ENCODE measurements around the gene PKP4. TPM values are rescaled to one million over a fixed set of nuclear protein-coding genes. Genes with fewer than 3 reads are reported as not detected.

Gene PKP4
- polyA plus RNA-seq, 1 donor from 2014 or later: 24.2 TPM

DNA sequence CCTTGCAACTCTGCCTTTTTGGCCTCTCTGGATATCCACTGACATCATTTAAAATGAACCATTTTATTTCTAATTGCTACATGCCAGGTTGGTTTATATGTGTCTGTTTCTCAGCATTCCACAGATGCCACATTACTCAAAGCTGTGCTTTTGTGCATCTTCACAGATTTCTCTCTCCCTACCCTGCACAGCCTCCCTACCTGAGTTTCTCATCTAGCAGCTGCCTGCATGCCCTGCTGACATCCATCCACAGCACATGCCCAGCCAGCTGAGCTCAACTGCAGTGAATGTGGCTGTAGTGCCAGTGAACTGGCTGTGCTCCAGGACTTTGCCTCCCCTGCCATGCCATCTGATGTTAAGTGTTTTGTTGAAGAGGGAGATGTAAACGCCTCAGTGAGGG lies 44.5 kb downstream of the PKP4 start:
- Histone ChIP-seq H3K27me3 (ENCODE audit: insufficient read depth, low read depth, low read length) (no peaks in the 10 kb centered on the region), H3K9ac (ENCODE audit: low read length) (no peak overlapping the region), H3K4me2 (ENCODE audit: low read length) (no peak overlapping the region), H2AFZ (ENCODE audit: low read depth, low read length) (no peak overlapping the region), H3F3A (ENCODE audit: insufficient read depth, low read length, poor library complexity, severe bottlenecking) (no peaks in the 10 kb centered on the region), H3K9me2 (ENCODE audit: insufficient read depth, low read length) (no peaks in the 10 kb centered on the region), H3K36me3 (ENCODE audit: insufficient read depth, low read length) (no peaks in the 10 kb centered on the region), H3K4me3 (ENCODE audit: low read length) (no peak overlapping the region), H4K20me1 (ENCODE audit: insufficient read depth) (no peaks in the 10 kb centered on the region), H3K9me3 (ENCODE audit: low read length) (no peaks in the 10 kb centered on the region), H3K79me2 (replicated peaks; ENCODE audit: insufficient read depth, low read length) (no peaks in the 10 kb centered on the region), H3K27ac (ENCODE audit: low read length) (no peak overlapping the region)
- TF ChIP-seq MXI1 (conservative IDR thresholded peaks at IDR 0.05; ENCODE audit: poor library complexity, severe bottlenecking) (no peak), SMC3 (conservative IDR thresholded peaks at IDR 0.05; ENCODE audit: poor library complexity) (no peak), EP300 (conservative IDR thresholded peaks at IDR 0.05; ENCODE audit: poor library complexity, severe bottlenecking) (no peak), TAF1 (IDR thresholded peaks at IDR 0.05; ENCODE audit: low read depth) (no peak), RAD21 (conservative IDR thresholded peaks at IDR 0.05) (no peak)
- TF ChIP-seq, protein P1, sequence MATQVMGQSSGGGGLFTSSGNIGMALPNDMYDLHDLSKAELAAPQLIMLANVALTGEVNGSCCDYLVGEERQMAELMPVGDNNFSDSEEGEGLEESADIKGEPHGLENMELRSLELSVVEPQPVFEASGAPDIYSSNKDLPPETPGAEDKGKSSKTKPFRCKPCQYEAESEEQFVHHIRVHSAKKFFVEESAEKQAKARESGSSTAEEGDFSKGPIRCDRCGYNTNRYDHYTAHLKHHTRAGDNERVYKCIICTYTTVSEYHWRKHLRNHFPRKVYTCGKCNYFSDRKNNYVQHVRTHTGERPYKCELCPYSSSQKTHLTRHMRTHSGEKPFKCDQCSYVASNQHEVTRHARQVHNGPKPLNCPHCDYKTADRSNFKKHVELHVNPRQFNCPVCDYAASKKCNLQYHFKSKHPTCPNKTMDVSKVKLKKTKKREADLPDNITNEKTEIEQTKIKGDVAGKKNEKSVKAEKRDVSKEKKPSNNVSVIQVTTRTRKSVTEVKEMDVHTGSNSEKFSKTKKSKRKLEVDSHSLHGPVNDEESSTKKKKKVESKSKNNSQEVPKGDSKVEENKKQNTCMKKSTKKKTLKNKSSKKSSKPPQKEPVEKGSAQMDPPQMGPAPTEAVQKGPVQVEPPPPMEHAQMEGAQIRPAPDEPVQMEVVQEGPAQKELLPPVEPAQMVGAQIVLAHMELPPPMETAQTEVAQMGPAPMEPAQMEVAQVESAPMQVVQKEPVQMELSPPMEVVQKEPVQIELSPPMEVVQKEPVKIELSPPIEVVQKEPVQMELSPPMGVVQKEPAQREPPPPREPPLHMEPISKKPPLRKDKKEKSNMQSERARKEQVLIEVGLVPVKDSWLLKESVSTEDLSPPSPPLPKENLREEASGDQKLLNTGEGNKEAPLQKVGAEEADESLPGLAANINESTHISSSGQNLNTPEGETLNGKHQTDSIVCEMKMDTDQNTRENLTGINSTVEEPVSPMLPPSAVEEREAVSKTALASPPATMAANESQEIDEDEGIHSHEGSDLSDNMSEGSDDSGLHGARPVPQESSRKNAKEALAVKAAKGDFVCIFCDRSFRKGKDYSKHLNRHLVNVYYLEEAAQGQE (IDR thresholded peaks at IDR 0.05; ENCODE audit: borderline replicate concordance): no peak

DNA sequence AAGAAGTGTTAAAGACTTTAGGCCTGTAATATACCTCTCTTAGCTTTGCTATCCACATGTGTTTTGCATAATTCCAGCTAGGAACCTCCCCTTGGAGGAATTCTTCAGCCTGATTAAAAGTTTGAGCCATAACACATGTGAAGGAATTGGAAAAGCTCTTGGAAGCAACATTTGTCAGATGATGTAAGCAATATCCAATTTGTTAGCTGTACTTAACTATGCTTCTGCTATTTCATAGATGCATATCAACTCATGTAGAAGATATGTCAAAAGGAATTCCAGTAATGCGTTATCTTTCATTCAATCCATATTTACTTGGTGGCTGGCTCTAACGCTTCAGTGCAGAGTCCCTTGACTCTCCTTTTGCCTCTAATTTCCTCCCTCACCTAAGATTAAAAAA lies 46.2 kb downstream of the PKP4 start:
- no peaks in the 10 kb centered on the region for H3K79me2 ChIP-seq (replicated peaks; ENCODE audit: insufficient read depth, low read length)
- H3K9me2 ChIP-seq (ENCODE audit: insufficient read depth, low read length): no peaks in the 10 kb centered on the region
- no peak overlapping the region for H2AFZ ChIP-seq (ENCODE audit: low read depth, low read length)
- H3K27ac ChIP-seq (ENCODE audit: low read length): no peak overlapping the region
- no peaks in the 10 kb centered on the region for H4K20me1 ChIP-seq (ENCODE audit: insufficient read depth)
- H3K9ac ChIP-seq (ENCODE audit: low read length): no peak overlapping the region
- no peaks in the 10 kb centered on the region for H3F3A ChIP-seq (ENCODE audit: insufficient read depth, low read length, poor library complexity, severe bottlenecking)
- no peak for TF ChIP-seq TAF1 (IDR thresholded peaks at IDR 0.05; ENCODE audit: low read depth)
- TF ChIP-seq EP300 (conservative IDR thresholded peaks at IDR 0.05; ENCODE audit: poor library complexity, severe bottlenecking): no peak
- TF ChIP-seq MXI1 (conservative IDR thresholded peaks at IDR 0.05; ENCODE audit: poor library complexity, severe bottlenecking): no peak
- TF ChIP-seq EZH2 (IDR thresholded peaks at IDR 0.05; ENCODE audit: borderline replicate concordance, insufficient read depth, low read length, poor library complexity, severe bottlenecking): no peak
- TF ChIP-seq, protein P1 (IDR thresholded peaks at IDR 0.05; ENCODE audit: borderline replicate concordance): no peak
- no peak for TF ChIP-seq SMC3 (conservative IDR thresholded peaks at IDR 0.05; ENCODE audit: poor library complexity)
- TF ChIP-seq POLR2AphosphoS5 (IDR thresholded peaks at IDR 0.05): no peak
- TF ChIP-seq, protein P2, sequence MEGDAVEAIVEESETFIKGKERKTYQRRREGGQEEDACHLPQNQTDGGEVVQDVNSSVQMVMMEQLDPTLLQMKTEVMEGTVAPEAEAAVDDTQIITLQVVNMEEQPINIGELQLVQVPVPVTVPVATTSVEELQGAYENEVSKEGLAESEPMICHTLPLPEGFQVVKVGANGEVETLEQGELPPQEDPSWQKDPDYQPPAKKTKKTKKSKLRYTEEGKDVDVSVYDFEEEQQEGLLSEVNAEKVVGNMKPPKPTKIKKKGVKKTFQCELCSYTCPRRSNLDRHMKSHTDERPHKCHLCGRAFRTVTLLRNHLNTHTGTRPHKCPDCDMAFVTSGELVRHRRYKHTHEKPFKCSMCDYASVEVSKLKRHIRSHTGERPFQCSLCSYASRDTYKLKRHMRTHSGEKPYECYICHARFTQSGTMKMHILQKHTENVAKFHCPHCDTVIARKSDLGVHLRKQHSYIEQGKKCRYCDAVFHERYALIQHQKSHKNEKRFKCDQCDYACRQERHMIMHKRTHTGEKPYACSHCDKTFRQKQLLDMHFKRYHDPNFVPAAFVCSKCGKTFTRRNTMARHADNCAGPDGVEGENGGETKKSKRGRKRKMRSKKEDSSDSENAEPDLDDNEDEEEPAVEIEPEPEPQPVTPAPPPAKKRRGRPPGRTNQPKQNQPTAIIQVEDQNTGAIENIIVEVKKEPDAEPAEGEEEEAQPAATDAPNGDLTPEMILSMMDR (IDR thresholded peaks at IDR 0.05; ENCODE audit: poor library complexity, severe bottlenecking): no peak
- no peak for TF ChIP-seq RAD21 (conservative IDR thresholded peaks at IDR 0.05)
- H3K4me2 ChIP-seq (ENCODE audit: low read length): no peak overlapping the region
- H3K27me3 ChIP-seq (ENCODE audit: insufficient read depth, low read depth, low read length): no peaks in the 10 kb centered on the region
- H3K9me3 ChIP-seq (ENCODE audit: low read length): no peaks in the 10 kb centered on the region
- H3K4me3 ChIP-seq (ENCODE audit: low read length): no peak overlapping the region
- no peaks in the 10 kb centered on the region for H3K36me3 ChIP-seq (ENCODE audit: insufficient read depth, low read length)
